HAP-1 (cell line): ENCODE measurements around the gene CD2AP.
"Not testable (repeated sequence)": the region's sequence is repeated elsewhere in the genome, so short reads cannot be mapped to it uniquely, and the experiment has no call there.

Experiments
- DNase-seq, 2 experiments: peaks; one replicate each; pipeline ENCODE4 v3.0.0-alpha.2; 2016 to 2020; ENCODE audit warnings: low spot score in 2 of 2
- H3K27me3 ChIP-seq: fragments of 250-450 bp; sonication (Bioruptor Pico); 2 replicates; pipeline ENCODE4 v1.5.1; 2020; ENCODE audit warnings: low read depth, mild to moderate bottlenecking, moderate library complexity
- H3K36me3 ChIP-seq: fragments of 250-450 bp; sonication (Bioruptor Pico); replicated peaks from 2 replicates; pipeline ENCODE4 v1.5.1; 2020; ENCODE audit warnings: mild to moderate bottlenecking
- H3K4me1 ChIP-seq: fragments of 250-450 bp; sonication (Bioruptor Pico); 2 replicates; pipeline ENCODE4 v1.5.1; 2020; ENCODE audit warnings: mild to moderate bottlenecking
- H3K4me3 ChIP-seq: fragments of 250-450 bp; sonication (Bioruptor Pico); 2 replicates; pipeline ENCODE4 v1.5.1; 2020; ENCODE audit warnings: mild to moderate bottlenecking, moderate library complexity
- H3K9me3 ChIP-seq: fragments of 250-450 bp; sonication (Bioruptor Pico); 2 replicates; pipeline ENCODE4 v1.5.1; 2020; ENCODE audit warnings: mild to moderate bottlenecking, moderate library complexity
- in situ Hi-C: fragments of 300-500 bp; cut with MboI; formaldehyde crosslinking; loops from 3 replicates; pipeline ENCODE4 v1.14.3; 2020; ENCODE audit warnings: low sequenced_read_pairs, inconsistent platforms, mixed read lengths

Gene CD2AP

GRCh38 chr6:47535316-47536225 lies 58.0 kb downstream of the CD2AP start:
- DNase-seq, result peak in 1 of 2 experiments; percentile 19
- H3K36me3 ChIP-seq, result peaks cover 6% of the 10 kb centered on the region
- in situ Hi-C loops, result no loop called here
- H3K9me3 ChIP-seq, result no peaks in the 10 kb centered on the region
- no peak overlapping the region for H3K4me3 ChIP-seq
- H3K27me3 ChIP-seq, result no peaks in the 10 kb centered on the region
- peaks cover 3% of the 10 kb centered on the region; the same call in 1 of the 2 replicates for H3K4me1 ChIP-seq

GRCh38 chr6:47536816-47537401 lies 59.3 kb downstream of the CD2AP start:
- DNase-seq, result no peak
- H3K27me3 ChIP-seq, result no peaks in the 10 kb centered on the region
- no peaks in the 10 kb centered on the region for H3K9me3 ChIP-seq
- H3K4me3 ChIP-seq, result no peak overlapping the region
- H3K36me3 ChIP-seq, result peaks cover 6% of the 10 kb centered on the region
- in situ Hi-C loops, result no loop called here
- H3K4me1 ChIP-seq, result peaks cover 3% of the 10 kb centered on the region; the same call in 1 of the 2 replicates

GRCh38 chr6:47545223-47545622 lies 67.6 kb downstream of the CD2AP start:
- Histone ChIP-seq H3K9me3 (no peaks in the 10 kb centered on the region), H3K4me1 (no peaks in the 10 kb centered on the region), H3K4me3 (no peak overlapping the region), H3K36me3 (peaks cover 22% of the 10 kb centered on the region), H3K27me3 (no peaks in the 10 kb centered on the region)
- in situ Hi-C loops, result no loop called here
- no peak for DNase-seq

- Histone ChIP-seq H3K4me3 (no peak overlapping the region), H3K9me3 (no peaks in the 10 kb centered on the region), H3K27me3 (no peaks in the 10 kb centered on the region), H3K4me1 (no peaks in the 10 kb centered on the region), H3K36me3 (peaks cover 10% of the 10 kb centered on the region)
- no peak for DNase-seq
- in situ Hi-C loops, result no loop called here
Observed at GRCh38 chr6:47551670-47552069, 74.1 kb downstream of the CD2AP start.

GRCh38 chr6:47552319-47552718 lies 74.7 kb downstream of the CD2AP start:
- H3K36me3 ChIP-seq, result peaks cover 5% of the 10 kb centered on the region; the same call in 1 of the 2 replicates
- no peaks in the 10 kb centered on the region for H3K4me1 ChIP-seq
- no peaks in the 10 kb centered on the region for H3K9me3 ChIP-seq
- DNase-seq, result no peak
- H3K27me3 ChIP-seq, result no peaks in the 10 kb centered on the region
- H3K4me3 ChIP-seq, result no peak overlapping the region
- in situ Hi-C loops, result no loop called here

GRCh38 chr6:47553243-47553642 lies 75.7 kb downstream of the CD2AP start:
- H3K4me1 ChIP-seq, H3K9me3 ChIP-seq, H3K36me3 ChIP-seq, H3K4me3 ChIP-seq, in situ Hi-C loops, DNase-seq, H3K27me3 ChIP-seq: not testable (repeated sequence)

- DNase-seq, H3K4me1 ChIP-seq, H3K27me3 ChIP-seq, H3K9me3 ChIP-seq, in situ Hi-C loops, H3K4me3 ChIP-seq, H3K36me3 ChIP-seq: not testable (repeated sequence)
Observed at GRCh38 chr6:47556459-47556858, 78.9 kb downstream of the CD2AP start.

GRCh38 chr6:47563162-47563561 lies 85.6 kb downstream of the CD2AP start:
- no peak for DNase-seq
- in situ Hi-C loops, result no loop called here

GRCh38 chr6:47566602-47567001 lies 89.0 kb downstream of the CD2AP start:
- H3K4me3 ChIP-seq, H3K27me3 ChIP-seq, in situ Hi-C loops, H3K36me3 ChIP-seq, DNase-seq, H3K9me3 ChIP-seq: not testable (repeated sequence)
- H3K4me1 ChIP-seq, result peaks cover 11% of the 10 kb centered on the region

More at GRCh38 chr6:47563162-47563561, 85.6 kb downstream of the CD2AP start:
- no peak overlapping the region for H3K4me3 ChIP-seq
- no peaks in the 10 kb centered on the region for H3K36me3 ChIP-seq
- peaks cover 4% of the 10 kb centered on the region; the same call in 1 of the 2 replicates for H3K4me1 ChIP-seq
- no peaks in the 10 kb centered on the region for H3K9me3 ChIP-seq
- H3K27me3 ChIP-seq, result no peaks in the 10 kb centered on the region

GRCh38 chr6:47567586-47567985 lies 90.0 kb downstream of the CD2AP start:
- Histone ChIP-seq H3K27me3 (no peaks in the 10 kb centered on the region), H3K9me3 (no peaks in the 10 kb centered on the region), H3K36me3 (no peaks in the 10 kb centered on the region), H3K4me3 (no peak overlapping the region), H3K4me1 (peaks cover 19% of the 10 kb centered on the region)
- in situ Hi-C loops, result no loop called here
- no peak for DNase-seq

- H3K4me3 ChIP-seq, result no peak overlapping the region
- H3K36me3 ChIP-seq, result peaks cover 4% of the 10 kb centered on the region
- peaks cover 15% of the 10 kb centered on the region for H3K4me1 ChIP-seq
- no peaks in the 10 kb centered on the region for H3K27me3 ChIP-seq
- in situ Hi-C loops, result no loop called here
- DNase-seq, result no peak
- H3K9me3 ChIP-seq, result no peaks in the 10 kb centered on the region
Observed at GRCh38 chr6:47571488-47571887, 93.9 kb downstream of the CD2AP start.

GRCh38 chr6:47573109-47573508 lies 95.5 kb downstream of the CD2AP start:
- H3K9me3 ChIP-seq, result no peaks in the 10 kb centered on the region
- peaks cover 4% of the 10 kb centered on the region for H3K36me3 ChIP-seq
- in situ Hi-C loops, result no loop called here
- peaks cover 15% of the 10 kb centered on the region for H3K4me1 ChIP-seq
- no peak for DNase-seq
- H3K27me3 ChIP-seq, result no peaks in the 10 kb centered on the region
- no peak overlapping the region for H3K4me3 ChIP-seq

- no peak for DNase-seq
- in situ Hi-C loops, result no loop called here
- no peaks in the 10 kb centered on the region for H3K9me3 ChIP-seq
- no peak overlapping the region for H3K4me3 ChIP-seq
- peaks cover 15% of the 10 kb centered on the region for H3K4me1 ChIP-seq
- no peaks in the 10 kb centered on the region for H3K27me3 ChIP-seq
- H3K36me3 ChIP-seq, result peaks cover 4% of the 10 kb centered on the region
Observed at GRCh38 chr6:47574789-47575188, 97.2 kb downstream of the CD2AP start.

GRCh38 chr6:47579040-47579439 lies 101.5 kb downstream of the CD2AP start:
- Histone ChIP-seq H3K4me3 (no peak overlapping the region), H3K9me3 (no peaks in the 10 kb centered on the region), H3K27me3 (no peaks in the 10 kb centered on the region), H3K36me3 (peaks cover 7% of the 10 kb centered on the region), H3K4me1 (no peaks in the 10 kb centered on the region)
- DNase-seq, result no peak
- in situ Hi-C loops, result no loop called here
